ENCODE measurements around the gene NFATC1. TPM values are rescaled to one million over a fixed set of nuclear protein-coding genes. Genes with fewer than 3 reads are reported as not detected.

Gene NFATC1
- total RNA-seq, 1 donor from 2014 or later = 21.9 TPM

DNA sequence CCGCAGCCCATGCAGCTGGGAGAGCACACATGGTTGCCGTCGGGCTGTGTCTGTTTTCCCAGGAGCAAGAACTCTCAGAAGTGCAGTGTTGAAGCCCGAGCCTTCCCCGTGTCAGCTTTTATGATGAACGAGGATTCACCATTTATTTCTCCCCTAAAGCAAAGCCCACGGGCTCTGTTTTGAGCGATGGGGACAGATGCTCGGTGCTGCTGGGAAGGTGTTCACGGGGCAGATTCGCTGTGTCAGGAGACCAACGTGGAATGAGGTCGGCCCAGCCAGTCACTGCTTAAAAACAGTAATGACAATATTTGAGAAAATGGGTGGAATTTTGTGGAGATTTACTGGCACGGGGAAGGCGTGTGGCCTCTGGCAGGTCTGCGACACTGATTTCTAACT, 43.9 kb downstream of the NFATC1 start:
- Histone ChIP-seq H3K4me3 (no peak overlapping the region), H3K27me3 (no peaks in the 10 kb centered on the region), H3K36me3 (no peaks in the 10 kb centered on the region), H3K4me1 (peaks cover 20% of the 10 kb centered on the region), H3K27ac (no peak overlapping the region), H3K9me3 (no peaks in the 10 kb centered on the region)
- no peak for DNase-seq (ENCODE audit: extremely low spot score in 2 of 2)
- intact Hi-C loops (cut with DNase I) = no loop called here
- TF ChIP-seq POLR2AphosphoS5 (IDR thresholded peaks at IDR 0.05; ENCODE audit: insufficient read depth in 1 of 2, low read depth in 1 of 2) (no peak), POLR2A (IDR thresholded peaks at IDR 0.05) (no peak)
- TF ChIP-seq, protein P1, sequence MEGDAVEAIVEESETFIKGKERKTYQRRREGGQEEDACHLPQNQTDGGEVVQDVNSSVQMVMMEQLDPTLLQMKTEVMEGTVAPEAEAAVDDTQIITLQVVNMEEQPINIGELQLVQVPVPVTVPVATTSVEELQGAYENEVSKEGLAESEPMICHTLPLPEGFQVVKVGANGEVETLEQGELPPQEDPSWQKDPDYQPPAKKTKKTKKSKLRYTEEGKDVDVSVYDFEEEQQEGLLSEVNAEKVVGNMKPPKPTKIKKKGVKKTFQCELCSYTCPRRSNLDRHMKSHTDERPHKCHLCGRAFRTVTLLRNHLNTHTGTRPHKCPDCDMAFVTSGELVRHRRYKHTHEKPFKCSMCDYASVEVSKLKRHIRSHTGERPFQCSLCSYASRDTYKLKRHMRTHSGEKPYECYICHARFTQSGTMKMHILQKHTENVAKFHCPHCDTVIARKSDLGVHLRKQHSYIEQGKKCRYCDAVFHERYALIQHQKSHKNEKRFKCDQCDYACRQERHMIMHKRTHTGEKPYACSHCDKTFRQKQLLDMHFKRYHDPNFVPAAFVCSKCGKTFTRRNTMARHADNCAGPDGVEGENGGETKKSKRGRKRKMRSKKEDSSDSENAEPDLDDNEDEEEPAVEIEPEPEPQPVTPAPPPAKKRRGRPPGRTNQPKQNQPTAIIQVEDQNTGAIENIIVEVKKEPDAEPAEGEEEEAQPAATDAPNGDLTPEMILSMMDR (IDR thresholded peaks at IDR 0.05) = no peak

DNA sequence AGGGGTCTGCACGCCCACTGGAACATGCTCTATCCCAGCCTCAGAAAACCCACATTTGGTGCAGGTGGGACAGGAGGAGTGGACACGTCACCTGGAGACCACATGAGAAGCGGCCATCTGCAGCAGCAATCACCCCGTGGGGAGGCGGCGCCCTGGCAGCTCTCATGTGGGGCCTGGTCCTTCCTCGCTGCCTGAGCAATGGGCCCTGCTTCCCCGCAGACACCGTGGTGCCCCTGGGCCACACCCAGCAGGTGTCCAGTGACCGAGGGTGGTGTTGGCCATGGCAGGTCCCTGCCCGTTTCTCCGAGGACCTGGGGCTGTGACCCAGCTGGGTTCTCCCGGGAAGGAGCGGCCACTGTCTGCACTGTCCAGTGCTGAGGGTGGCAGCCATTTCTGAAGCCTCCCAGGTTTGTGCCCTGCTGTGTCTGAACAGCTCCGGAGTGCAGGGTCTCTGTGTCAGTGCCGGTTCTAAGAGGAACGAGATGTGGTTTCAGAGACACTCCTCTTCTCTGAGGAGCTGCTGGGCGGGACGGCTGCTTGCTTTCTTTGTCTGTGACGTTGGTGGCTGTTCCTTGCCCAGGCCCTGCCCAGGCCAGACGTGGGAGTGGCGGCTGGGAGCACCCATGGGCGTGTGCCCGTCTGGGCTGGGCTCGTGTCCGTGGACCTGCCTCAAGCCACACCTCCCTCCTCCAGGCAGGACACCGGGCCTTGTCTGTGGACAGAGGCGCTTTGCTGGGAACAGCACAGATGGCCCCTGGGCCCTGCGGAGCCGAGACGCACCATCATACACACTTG, 44.8 kb downstream of the NFATC1 start:
- H3K4me1 ChIP-seq = peaks cover 20% of the 10 kb centered on the region
- intact Hi-C loops (cut with DNase I) = no loop called here
- DNase-seq (ENCODE audit: extremely low spot score in 2 of 2) = no peak
- TF ChIP-seq, protein P1 (IDR thresholded peaks at IDR 0.05) = no peak
- no peak for TF ChIP-seq POLR2A (IDR thresholded peaks at IDR 0.05)
- no peak for TF ChIP-seq POLR2AphosphoS5 (IDR thresholded peaks at IDR 0.05; ENCODE audit: insufficient read depth in 1 of 2, low read depth in 1 of 2)
- H3K36me3 ChIP-seq = no peaks in the 10 kb centered on the region
- H3K27me3 ChIP-seq = no peaks in the 10 kb centered on the region
- H3K27ac ChIP-seq = no peak overlapping the region
- no peak overlapping the region for H3K4me3 ChIP-seq
- no peaks in the 10 kb centered on the region for H3K9me3 ChIP-seq

GRCh38 chr18:79441420-79441819, 45.7 kb downstream of the NFATC1 start:
- H3K4me1 ChIP-seq = peaks cover 20% of the 10 kb centered on the region
- DNase-seq (ENCODE audit: extremely low spot score in 2 of 2) = no peak
- TF ChIP-seq POLR2AphosphoS5 (IDR thresholded peaks at IDR 0.05; ENCODE audit: insufficient read depth in 1 of 2, low read depth in 1 of 2) (no peak), POLR2A (IDR thresholded peaks at IDR 0.05) (no peak)
- TF ChIP-seq, protein P1 (IDR thresholded peaks at IDR 0.05) = no peak
- no peaks in the 10 kb centered on the region for H3K27me3 ChIP-seq
- no peak overlapping the region for H3K4me3 ChIP-seq
- intact Hi-C loops (cut with DNase I) = no loop called here
- H3K27ac ChIP-seq = no peak overlapping the region
- H3K9me3 ChIP-seq = no peaks in the 10 kb centered on the region
- H3K36me3 ChIP-seq = no peaks in the 10 kb centered on the region

DNA sequence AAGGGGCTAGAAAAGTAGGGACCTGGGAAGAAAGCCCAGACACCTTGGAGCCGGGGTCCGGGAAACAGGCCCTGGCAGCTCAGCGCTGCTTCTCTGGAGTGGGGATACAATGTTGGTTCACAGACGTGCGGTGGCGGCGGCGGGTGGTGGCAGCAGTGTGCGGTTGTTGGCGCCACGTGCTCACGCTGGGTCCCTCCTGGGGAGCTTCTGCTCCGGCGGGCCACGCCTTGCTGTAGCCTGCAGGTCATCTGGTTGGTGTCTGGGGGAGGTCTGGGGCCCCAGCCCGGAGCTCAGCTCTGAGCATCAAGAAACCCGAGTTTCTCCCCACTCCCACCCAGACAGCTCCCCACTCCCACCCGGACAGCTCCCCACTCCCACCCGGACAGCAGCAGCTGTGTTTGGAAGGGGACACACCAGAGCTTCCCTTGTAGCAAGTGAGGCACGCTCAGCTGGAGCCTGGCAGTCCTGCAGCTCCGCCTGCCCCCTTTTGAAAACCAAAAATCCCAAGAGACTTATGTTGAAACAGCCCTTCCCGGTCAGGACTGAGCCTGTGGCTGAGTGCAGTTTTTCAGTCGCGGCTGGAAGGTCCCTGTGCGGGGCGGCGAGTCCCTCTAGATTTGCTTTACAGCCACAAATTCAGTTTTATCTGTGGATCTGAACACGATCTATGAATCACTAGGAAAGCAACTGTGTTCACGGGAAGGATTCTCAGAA, 46.9 kb downstream of the NFATC1 start:
- Histone ChIP-seq H3K27ac (no peak overlapping the region), H3K4me3 (no peak overlapping the region), H3K9me3 (no peaks in the 10 kb centered on the region), H3K4me1 (peaks cover 20% of the 10 kb centered on the region), H3K27me3 (no peaks in the 10 kb centered on the region), H3K36me3 (no peaks in the 10 kb centered on the region)
- no peak for TF ChIP-seq POLR2A (IDR thresholded peaks at IDR 0.05)
- TF ChIP-seq POLR2AphosphoS5 (IDR thresholded peaks at IDR 0.05; ENCODE audit: insufficient read depth in 1 of 2, low read depth in 1 of 2) = no peak
- TF ChIP-seq, protein P1 (IDR thresholded peaks at IDR 0.05) = no peak
- intact Hi-C loops (cut with DNase I) = no loop called here
- DNase-seq (ENCODE audit: extremely low spot score in 2 of 2) = no peak

DNA sequence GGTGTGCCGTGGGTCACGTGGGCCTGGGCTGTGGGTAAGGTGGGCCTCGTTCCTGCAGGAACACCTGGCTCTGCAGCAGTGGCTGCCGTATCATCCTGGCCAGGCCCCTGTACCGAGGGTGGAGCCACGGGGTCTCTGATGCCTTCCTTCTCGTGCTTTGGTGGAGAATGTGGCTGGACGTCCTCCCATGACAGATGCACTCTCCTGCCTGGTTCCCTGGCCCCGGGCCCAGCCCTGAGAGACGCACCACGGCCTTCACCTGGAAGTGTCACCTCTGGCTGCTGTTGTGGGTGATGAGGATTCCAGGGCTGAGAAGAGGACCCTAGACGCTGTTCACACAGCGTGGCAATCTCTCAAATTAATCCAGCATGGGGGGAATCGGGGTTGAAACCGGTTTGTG, 49.5 kb downstream of the NFATC1 start:
- H3K4me3 ChIP-seq = no peak overlapping the region
- no peaks in the 10 kb centered on the region for H3K27me3 ChIP-seq
- no peaks in the 10 kb centered on the region for H3K9me3 ChIP-seq
- no peaks in the 10 kb centered on the region for H3K36me3 ChIP-seq
- TF ChIP-seq POLR2A (IDR thresholded peaks at IDR 0.05) = no peak
- no peak for TF ChIP-seq POLR2AphosphoS5 (IDR thresholded peaks at IDR 0.05; ENCODE audit: insufficient read depth in 1 of 2, low read depth in 1 of 2)
- TF ChIP-seq, protein P1 (IDR thresholded peaks at IDR 0.05) = no peak
- H3K4me1 ChIP-seq = peaks cover 2% of the 10 kb centered on the region
- intact Hi-C loops (cut with DNase I) = no loop called here
- no peak overlapping the region for H3K27ac ChIP-seq
- DNase-seq (ENCODE audit: extremely low spot score in 2 of 2) = no peak

Data from vagina (tissue), 2 donors.